Psoas muscle (tissue), 8 donors: ENCODE measurements around the gene GIMAP5. TPM values are rescaled to one million over a fixed set of nuclear protein-coding genes. Genes with fewer than 3 reads are reported as not detected.

Source experiments
- ATAC-seq, 4 donors: fragments of 200-7000 bp; cut with Tn5 transposase; one replicate each; pipeline ENCODE4 v1.9.1; 2020; ENCODE audit warnings: moderate library complexity in 3 of 4, mild to moderate bottlenecking in 2 of 4
- DNase-seq, 2 donors: peaks; one replicate each; pipeline ENCODE4 v3.0.0-alpha.2; 2020
- H3K27ac ChIP-seq: fragments of 200-600 bp; one replicate; pipeline ENCODE4 v1.8.0; 2022
- H3K27me3 ChIP-seq, 3 donors: fragments of 200-600 bp in 1 of 3; one replicate each; pipeline versions ENCODE4 v1.6.1 to v1.8.0; 2013 to 2022; ENCODE audit warnings: low read length in 2 of 3, mild to moderate bottlenecking in 2 of 3, moderate library complexity in 1 of 3; ENCODE audit not compliant: insufficient read depth in 3 of 3
- H3K36me3 ChIP-seq, 2 donors: fragments of 200-600 bp in 1 of 2; one replicate each; pipeline versions ENCODE4 v1.6.1 to v1.8.0; 2013 to 2022; ENCODE audit warnings: low read depth in 1 of 2, mild to moderate bottlenecking in 1 of 2, moderate library complexity in 1 of 2; ENCODE audit not compliant: insufficient read depth in 1 of 2
- H3K4me1 ChIP-seq: fragments of 200-600 bp; one replicate; pipeline ENCODE4 v1.8.0; 2022
- H3K4me3 ChIP-seq: fragments of 200-600 bp; one replicate; pipeline ENCODE4 v1.8.0; 2022; ENCODE audit warnings: mild to moderate bottlenecking
- H3K9me3 ChIP-seq: fragments of 200-600 bp; one replicate; pipeline ENCODE4 v1.8.0; 2022
- WGBS, 3 donors: extraction: QIAGEN DNeasy Blood & Tissue Kit; methylation state at CpG; one replicate each; pipeline versions ENCODE4 v1.1.6 to v1.1.7; 2013; 5-methylcytosine and 5-hydroxymethylcytosine counted together
- intact Hi-C, 2 donors: fragments of 100-400 bp; cut with DNase I; formaldehyde crosslinking; loops; one replicate each; pipeline versions ENCODE4 v1.11.0 to v1.14.2; 2022
- polyA plus RNA-seq, 3 donors: library from polyadenylated mRNA; stranded (reverse); fragments of 200-250 nt; gene quantifications; one replicate each; pipeline ENCODE4 v1.2.3, GENCODE V29; 2013
- total RNA-seq, 4 donors: library from RNA; stranded (reverse); fragmentation: NEBNext Ultra II Directional in 2 of 4; extraction: Animal tissue kit (Norgen Biotek cat#: 25700) in 2 of 4; gene quantifications; one replicate each; pipeline versions ENCODE4 v1.2.1 to v1.2.4, GENCODE V29; 2021 to 2023
- TF ChIP-seq, protein P1 (sequence below): fragments of 200-600 bp; IDR thresholded peaks from one replicate; pipeline ENCODE4 v1.8.0; 2022; ENCODE audit warnings: antibody characterized with exemption
- donor health status: healthy with polysubstance abuse.
- donor health status: DM: no; HTN: no; CAD: no; lungs with moderate emphysema.
- donor health status: Bipolar disorder and iron deficiency.
- donor health status: healthy.
- donor health status: DM: yes; HTN: yes; CAD: no.
- donor health status: DM: no; HTN: no; CAD: no.
- donor health status: DM: no; HTN: no; CAD: no.
- donor health status: DM: yes; HTN: yes; CAD: no.

Gene GIMAP5
- total and polyA plus RNA-seq, 7 donors = 4.1 to 12.4 (median 8.4) TPM

DNA sequence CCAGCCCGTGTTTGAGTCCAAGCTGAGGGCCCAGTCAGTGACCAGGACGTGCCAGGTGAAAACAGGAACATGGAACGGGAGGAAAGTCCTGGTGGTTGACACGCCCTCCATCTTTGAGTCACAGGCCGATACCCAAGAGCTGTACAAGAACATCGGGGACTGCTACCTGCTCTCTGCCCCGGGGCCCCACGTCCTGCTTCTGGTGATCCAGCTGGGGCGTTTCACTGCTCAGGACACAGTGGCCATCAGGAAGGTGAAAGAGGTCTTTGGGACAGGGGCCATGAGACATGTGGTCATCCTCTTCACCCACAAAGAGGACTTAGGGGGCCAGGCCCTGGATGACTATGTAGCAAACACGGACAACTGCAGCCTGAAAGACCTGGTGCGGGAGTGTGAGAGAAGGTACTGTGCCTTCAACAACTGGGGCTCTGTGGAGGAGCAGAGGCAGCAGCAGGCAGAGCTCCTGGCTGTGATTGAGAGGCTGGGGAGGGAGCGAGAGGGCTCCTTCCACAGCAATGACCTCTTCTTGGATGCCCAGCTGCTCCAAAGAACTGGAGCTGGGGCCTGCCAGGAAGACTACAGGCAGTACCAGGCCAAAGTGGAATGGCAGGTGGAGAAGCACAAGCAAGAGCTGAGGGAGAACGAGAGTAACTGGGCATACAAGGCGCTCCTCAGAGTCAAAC lies 5.2 kb downstream of the GIMAP5 start:
- no peaks in the 10 kb centered on the region for H3K27me3 ChIP-seq
- no peak overlapping the region for H3K4me3 ChIP-seq
- ATAC-seq (no peak), DNase-seq (no peak)
- H3K36me3 ChIP-seq = peaks cover 0 to 6% of the 10 kb centered on the region in 2 donors
- H3K9me3 ChIP-seq = no peaks in the 10 kb centered on the region
- TF ChIP-seq, protein P1, sequence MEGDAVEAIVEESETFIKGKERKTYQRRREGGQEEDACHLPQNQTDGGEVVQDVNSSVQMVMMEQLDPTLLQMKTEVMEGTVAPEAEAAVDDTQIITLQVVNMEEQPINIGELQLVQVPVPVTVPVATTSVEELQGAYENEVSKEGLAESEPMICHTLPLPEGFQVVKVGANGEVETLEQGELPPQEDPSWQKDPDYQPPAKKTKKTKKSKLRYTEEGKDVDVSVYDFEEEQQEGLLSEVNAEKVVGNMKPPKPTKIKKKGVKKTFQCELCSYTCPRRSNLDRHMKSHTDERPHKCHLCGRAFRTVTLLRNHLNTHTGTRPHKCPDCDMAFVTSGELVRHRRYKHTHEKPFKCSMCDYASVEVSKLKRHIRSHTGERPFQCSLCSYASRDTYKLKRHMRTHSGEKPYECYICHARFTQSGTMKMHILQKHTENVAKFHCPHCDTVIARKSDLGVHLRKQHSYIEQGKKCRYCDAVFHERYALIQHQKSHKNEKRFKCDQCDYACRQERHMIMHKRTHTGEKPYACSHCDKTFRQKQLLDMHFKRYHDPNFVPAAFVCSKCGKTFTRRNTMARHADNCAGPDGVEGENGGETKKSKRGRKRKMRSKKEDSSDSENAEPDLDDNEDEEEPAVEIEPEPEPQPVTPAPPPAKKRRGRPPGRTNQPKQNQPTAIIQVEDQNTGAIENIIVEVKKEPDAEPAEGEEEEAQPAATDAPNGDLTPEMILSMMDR = no peak
- intact Hi-C loops = no loop called here
- H3K4me1 ChIP-seq = no peaks in the 10 kb centered on the region
- 72 to 83% (median 81%) methylated on average over 14 of the region's 14 CpGs for WGBS, 3 donors
- no peak overlapping the region for H3K27ac ChIP-seq

DNA sequence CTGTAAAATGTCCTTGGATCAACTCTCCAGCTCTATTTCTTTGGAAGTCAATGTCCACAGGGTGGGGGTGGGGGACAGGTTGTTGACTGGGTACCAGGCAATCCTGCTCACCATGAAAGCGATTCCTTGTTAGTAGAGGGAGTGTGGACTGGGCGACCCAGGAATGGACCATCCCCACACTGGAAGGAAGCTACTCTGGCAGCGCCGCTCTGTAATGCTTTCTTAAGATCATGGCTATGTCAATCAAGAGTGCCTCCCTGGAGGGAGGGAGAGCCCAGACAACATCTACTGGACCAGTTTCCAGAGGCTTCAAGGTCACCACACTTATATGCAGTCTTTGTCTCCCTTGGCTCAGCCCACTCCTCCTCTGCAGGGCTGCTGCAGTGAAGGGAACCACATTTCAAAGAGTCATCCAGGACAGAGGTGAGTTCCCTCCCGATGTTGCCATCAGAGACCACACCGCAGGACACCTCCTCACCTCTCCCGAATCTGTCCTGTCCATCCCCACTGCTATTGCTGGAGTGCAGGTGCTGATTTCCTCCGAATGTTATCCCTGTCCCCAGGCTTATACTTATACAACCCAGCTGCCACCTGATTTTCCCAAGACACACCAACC lies 6.9 kb downstream of the GIMAP5 start:
- Histone ChIP-seq H3K27ac (no peak overlapping the region), H3K9me3 (no peaks in the 10 kb centered on the region), H3K4me3 (no peak overlapping the region), H3K27me3 (no peaks in the 10 kb centered on the region), H3K4me1 (no peaks in the 10 kb centered on the region), H3K36me3 (peaks cover 0 to 6% of the 10 kb centered on the region in 2 donors)
- ATAC-seq (no peak), DNase-seq (no peak)
- WGBS, 3 donors = 70 to 76% (median 76%) methylated on average over 8 of the region's 8 CpGs
- intact Hi-C loops = no loop called here
- TF ChIP-seq, protein P1 = no peak

DNA sequence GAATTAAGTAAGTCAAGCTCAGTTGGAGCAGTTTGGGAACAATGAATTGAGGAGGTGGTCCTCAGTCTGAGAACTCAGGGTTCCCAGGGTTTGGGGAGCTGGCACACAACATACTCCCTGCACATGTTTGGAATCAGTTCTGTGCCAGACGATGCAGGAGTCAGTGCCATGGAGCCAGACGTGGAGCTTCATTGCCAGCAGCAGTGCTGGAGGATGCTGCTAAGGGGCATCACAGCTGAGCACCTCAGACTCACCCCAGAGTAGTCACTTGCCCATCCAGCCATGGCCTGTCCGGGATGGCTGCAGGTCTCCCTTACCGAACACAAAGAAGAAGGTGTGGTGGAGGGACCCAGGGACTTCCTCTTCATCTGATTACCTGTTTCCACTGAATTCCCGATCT lies 7.9 kb downstream of the GIMAP5 start:
- ATAC-seq = no peak
- DNase-seq = no peak
- no peak overlapping the region for H3K27ac ChIP-seq
- WGBS, 3 donors = 34 to 43% (median 36%) methylated on average over 5 of the region's 5 CpGs
- intact Hi-C loops = no loop called here
- TF ChIP-seq, protein P1 = no peak
- H3K4me3 ChIP-seq = no peak overlapping the region
- H3K27me3 ChIP-seq = no peaks in the 10 kb centered on the region
- no peaks in the 10 kb centered on the region for H3K9me3 ChIP-seq
- peaks cover 0 to 6% of the 10 kb centered on the region in 2 donors for H3K36me3 ChIP-seq
- H3K4me1 ChIP-seq = no peaks in the 10 kb centered on the region

DNA sequence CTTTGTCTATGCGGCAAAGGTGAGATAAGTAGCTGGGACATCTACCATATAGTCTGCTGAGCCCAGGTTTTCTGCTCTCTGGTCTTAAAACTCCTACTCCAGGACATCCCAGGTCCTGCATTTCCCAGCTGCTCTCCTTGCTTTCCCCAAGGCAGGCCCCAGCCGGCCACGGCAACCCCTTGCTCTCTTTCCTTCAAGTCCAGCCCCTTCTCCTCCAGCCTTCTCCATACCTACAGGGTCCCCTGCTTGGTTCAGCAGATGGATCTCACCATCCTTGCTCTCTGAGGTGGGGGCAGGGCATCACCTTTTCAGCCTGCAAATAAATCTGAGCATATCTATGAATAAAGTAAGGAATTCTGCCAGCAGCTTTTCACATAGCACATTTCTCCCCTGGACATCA lies 8.7 kb downstream of the GIMAP5 start:
- peaks cover 0 to 6% of the 10 kb centered on the region in 2 donors for H3K36me3 ChIP-seq
- ATAC-seq = no peak
- no peak overlapping the region for H3K4me3 ChIP-seq
- TF ChIP-seq, protein P1 = no peak
- no peaks in the 10 kb centered on the region for H3K9me3 ChIP-seq
- H3K4me1 ChIP-seq = no peaks in the 10 kb centered on the region
- no peak overlapping the region for H3K27ac ChIP-seq
- 26 to 34% (median 29%) methylated on average over 3 of the region's 3 CpGs for WGBS, 3 donors
- H3K27me3 ChIP-seq = no peaks in the 10 kb centered on the region
- no peak for DNase-seq
- intact Hi-C loops = no loop called here
